SK-N-SH treated with all-trans-retinoic acid at 6 μM for 48 hours (cell line): ENCODE data around the gene DNAJC25.

Source experiments
- ARNTL ChIP-seq: fragments of 450-650 bp; formaldehyde crosslinking; IDR thresholded peaks from 2 replicates; pipeline ENCODE4 v1.5.0; 2020; ENCODE audit warnings: low read depth, mild to moderate bottlenecking, moderate library complexity, borderline replicate concordance
- BACH2 ChIP-seq: fragments of 250-450 bp; sonication (Bioruptor Pico); IDR thresholded peaks from 2 replicates; pipeline ENCODE4 v1.9.0; 2021; ENCODE audit warnings: mild to moderate bottlenecking, borderline replicate concordance
- CSDC2 ChIP-seq: fragments of 250-450 bp; sonication (Bioruptor Pico); IDR thresholded peaks from 2 replicates; pipeline ENCODE4 v1.5.0; 2020; ENCODE audit warnings: mild to moderate bottlenecking, moderate library complexity
- ESRRG ChIP-seq: fragments of 250-450 bp; sonication (Bioruptor Pico); IDR thresholded peaks from 2 replicates; pipeline ENCODE4 v1.6.1; 2021; ENCODE audit warnings: mild to moderate bottlenecking
- GLIS3 ChIP-seq: fragments of 250-450 bp; sonication (Bioruptor Pico); IDR thresholded peaks from 2 replicates; pipeline ENCODE4 v1.5.0; 2020; ENCODE audit warnings: mild to moderate bottlenecking, moderate library complexity
- ISL1 ChIP-seq: fragments of 250-450 bp; sonication (Bioruptor Pico); IDR thresholded peaks from 2 replicates; pipeline ENCODE4 v2.1.2; 2022; ENCODE audit warnings: mild to moderate bottlenecking, moderate library complexity
- TOX ChIP-seq: fragments of 250-450 bp; sonication (Bioruptor Pico); IDR thresholded peaks from 2 replicates; pipeline ENCODE4 v1.8.0; 2021; ENCODE audit warnings: mild to moderate bottlenecking, moderate library complexity, borderline replicate concordance
- ZC3H10 ChIP-seq: fragments of 250-450 bp; sonication (Bioruptor Pico); IDR thresholded peaks from 2 replicates; pipeline ENCODE4 v1.5.1; 2021; ENCODE audit warnings: mild to moderate bottlenecking, moderate library complexity
- ZFP30 ChIP-seq: fragments of 450-650 bp; formaldehyde crosslinking; IDR thresholded peaks from 2 replicates; pipeline ENCODE4 v1.5.0; 2022; ENCODE audit warnings: mild to moderate bottlenecking, moderate library complexity
- ZNF70 ChIP-seq: fragments of 450-650 bp; formaldehyde crosslinking; IDR thresholded peaks from 2 replicates; pipeline ENCODE4 v1.5.0; 2020; ENCODE audit warnings: mild to moderate bottlenecking, moderate library complexity
- TF ChIP-seq, protein P1 (sequence below): fragments of 250-450 bp; sonication (Bioruptor Pico); IDR thresholded peaks from 2 replicates; pipeline ENCODE4 v1.5.1; 2021; ENCODE audit warnings: mild to moderate bottlenecking, moderate library complexity
- TF ChIP-seq, protein P2 (sequence below): fragments of 250-450 bp; sonication (Bioruptor Pico); IDR thresholded peaks from 2 replicates; pipeline ENCODE4 v1.5.1; 2020; ENCODE audit warnings: low read depth, mild to moderate bottlenecking, moderate library complexity
- TF ChIP-seq, protein P3 (sequence below): fragments of 250-450 bp; sonication (Bioruptor Pico); IDR thresholded peaks from 2 replicates; pipeline ENCODE4 v1.8.0; 2020; ENCODE audit warnings: mild to moderate bottlenecking, moderate library complexity, borderline replicate concordance
- TF ChIP-seq, protein P4 (sequence below): fragments of 250-450 bp; sonication (Bioruptor Pico); IDR thresholded peaks from 2 replicates; pipeline ENCODE4 v1.8.0; 2021; ENCODE audit warnings: low read depth, mild to moderate bottlenecking, moderate library complexity, borderline replicate concordance

DNA sequence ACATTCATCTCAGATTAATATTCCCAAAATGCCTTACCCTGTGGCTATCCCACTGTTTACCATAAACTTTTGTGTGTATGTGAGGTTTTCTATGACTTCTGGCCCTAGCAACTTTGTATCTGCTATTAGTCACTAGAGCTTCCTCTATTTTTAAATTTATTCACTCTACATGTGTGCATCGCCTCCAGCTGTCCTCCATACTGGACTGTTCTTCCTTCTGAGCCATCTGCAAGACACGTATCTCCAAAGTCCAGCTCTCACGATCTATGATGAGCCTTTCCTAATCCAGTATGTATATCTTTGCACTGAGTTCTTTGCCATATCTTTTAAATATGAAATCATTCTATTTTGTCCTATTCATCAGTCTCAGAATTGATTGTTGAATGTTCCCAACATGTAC, 28.6 kb downstream of the DNAJC25 start:
- TF ChIP-seq, protein P1, sequence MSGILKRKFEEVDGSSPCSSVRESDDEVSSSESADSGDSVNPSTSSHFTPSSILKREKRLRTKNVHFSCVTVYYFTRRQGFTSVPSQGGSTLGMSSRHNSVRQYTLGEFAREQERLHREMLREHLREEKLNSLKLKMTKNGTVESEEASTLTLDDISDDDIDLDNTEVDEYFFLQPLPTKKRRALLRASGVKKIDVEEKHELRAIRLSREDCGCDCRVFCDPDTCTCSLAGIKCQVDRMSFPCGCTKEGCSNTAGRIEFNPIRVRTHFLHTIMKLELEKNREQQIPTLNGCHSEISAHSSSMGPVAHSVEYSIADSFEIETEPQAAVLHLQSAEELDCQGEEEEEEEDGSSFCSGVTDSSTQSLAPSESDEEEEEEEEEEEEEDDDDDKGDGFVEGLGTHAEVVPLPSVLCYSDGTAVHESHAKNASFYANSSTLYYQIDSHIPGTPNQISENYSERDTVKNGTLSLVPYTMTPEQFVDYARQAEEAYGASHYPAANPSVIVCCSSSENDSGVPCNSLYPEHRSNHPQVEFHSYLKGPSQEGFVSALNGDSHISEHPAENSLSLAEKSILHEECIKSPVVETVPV: no peak
- TF ChIP-seq TOX (CRISPR knock-in tag) (no peak), CSDC2 (CRISPR knock-in tag) (no peak), ZC3H10 (CRISPR knock-in tag) (no peak), BACH2 (CRISPR knock-in tag) (no peak), ZFP30 (CRISPR knock-in tag) (no peak), ISL1 (CRISPR knock-in tag) (no peak), GLIS3 (CRISPR knock-in tag) (no peak), ARNTL (CRISPR knock-in tag) (no peak), ESRRG (CRISPR knock-in tag) (no peak), ZNF70 (CRISPR knock-in tag) (no peak)
- TF ChIP-seq, protein P2, sequence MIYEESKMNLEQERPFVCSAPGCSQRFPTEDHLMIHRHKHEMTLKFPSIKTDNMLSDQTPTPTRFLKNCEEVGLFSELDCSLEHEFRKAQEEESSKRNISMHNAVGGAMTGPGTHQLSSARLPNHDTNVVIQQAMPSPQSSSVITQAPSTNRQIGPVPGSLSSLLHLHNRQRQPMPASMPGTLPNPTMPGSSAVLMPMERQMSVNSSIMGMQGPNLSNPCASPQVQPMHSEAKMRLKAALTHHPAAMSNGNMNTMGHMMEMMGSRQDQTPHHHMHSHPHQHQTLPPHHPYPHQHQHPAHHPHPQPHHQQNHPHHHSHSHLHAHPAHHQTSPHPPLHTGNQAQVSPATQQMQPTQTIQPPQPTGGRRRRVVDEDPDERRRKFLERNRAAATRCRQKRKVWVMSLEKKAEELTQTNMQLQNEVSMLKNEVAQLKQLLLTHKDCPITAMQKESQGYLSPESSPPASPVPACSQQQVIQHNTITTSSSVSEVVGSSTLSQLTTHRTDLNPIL (CRISPR knock-in tag): no peak
- TF ChIP-seq, protein P3, sequence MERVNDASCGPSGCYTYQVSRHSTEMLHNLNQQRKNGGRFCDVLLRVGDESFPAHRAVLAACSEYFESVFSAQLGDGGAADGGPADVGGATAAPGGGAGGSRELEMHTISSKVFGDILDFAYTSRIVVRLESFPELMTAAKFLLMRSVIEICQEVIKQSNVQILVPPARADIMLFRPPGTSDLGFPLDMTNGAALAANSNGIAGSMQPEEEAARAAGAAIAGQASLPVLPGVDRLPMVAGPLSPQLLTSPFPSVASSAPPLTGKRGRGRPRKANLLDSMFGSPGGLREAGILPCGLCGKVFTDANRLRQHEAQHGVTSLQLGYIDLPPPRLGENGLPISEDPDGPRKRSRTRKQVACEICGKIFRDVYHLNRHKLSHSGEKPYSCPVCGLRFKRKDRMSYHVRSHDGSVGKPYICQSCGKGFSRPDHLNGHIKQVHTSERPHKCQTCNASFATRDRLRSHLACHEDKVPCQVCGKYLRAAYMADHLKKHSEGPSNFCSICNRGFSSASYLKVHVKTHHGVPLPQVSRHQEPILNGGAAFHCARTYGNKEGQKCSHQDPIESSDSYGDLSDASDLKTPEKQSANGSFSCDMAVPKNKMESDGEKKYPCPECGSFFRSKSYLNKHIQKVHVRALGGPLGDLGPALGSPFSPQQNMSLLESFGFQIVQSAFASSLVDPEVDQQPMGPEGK (CRISPR knock-in tag): no peak
- TF ChIP-seq, protein P4, sequence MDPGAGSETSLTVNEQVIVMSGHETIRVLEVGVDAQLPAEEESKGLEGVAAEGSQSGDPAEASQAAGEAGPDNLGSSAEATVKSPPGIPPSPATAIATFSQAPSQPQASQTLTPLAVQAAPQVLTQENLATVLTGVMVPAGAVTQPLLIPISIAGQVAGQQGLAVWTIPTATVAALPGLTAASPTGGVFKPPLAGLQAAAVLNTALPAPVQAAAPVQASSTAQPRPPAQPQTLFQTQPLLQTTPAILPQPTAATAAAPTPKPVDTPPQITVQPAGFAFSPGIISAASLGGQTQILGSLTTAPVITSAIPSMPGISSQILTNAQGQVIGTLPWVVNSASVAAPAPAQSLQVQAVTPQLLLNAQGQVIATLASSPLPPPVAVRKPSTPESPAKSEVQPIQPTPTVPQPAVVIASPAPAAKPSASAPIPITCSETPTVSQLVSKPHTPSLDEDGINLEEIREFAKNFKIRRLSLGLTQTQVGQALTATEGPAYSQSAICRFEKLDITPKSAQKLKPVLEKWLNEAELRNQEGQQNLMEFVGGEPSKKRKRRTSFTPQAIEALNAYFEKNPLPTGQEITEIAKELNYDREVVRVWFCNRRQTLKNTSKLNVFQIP (CRISPR knock-in tag): no peak
